AG09319 (cell line): ENCODE measurements around the gene STAG2.
"Not testable (repeated sequence)": the region's sequence is repeated elsewhere in the genome, so short reads cannot be mapped to it uniquely, and the experiment has no call there.

Experiments
- DNase-seq: peaks from one replicate; pipeline ENCODE4 v3.0.0-alpha.2; 2010; ENCODE audit warnings: low read depth; ENCODE audit errors: extremely low read depth
- CTCF ChIP-seq: IDR thresholded peaks from 2 replicates; pipeline ENCODE4 v1.5.1; 2011; ENCODE audit warnings: low read depth, mild to moderate bottlenecking, inconsistent platforms, low read length, moderate library complexity

STAG2 gene

GRCh38 chrX:124127496-124127895, 166.0 kb downstream of the STAG2 start:
- no peak for DNase-seq
- TF ChIP-seq CTCF: no peak

GRCh38 chrX:124132437-124132836, 170.9 kb downstream of the STAG2 start:
- DNase-seq: not testable (repeated sequence)

- TF ChIP-seq CTCF: no peak
- no peak for DNase-seq
Observed at GRCh38 chrX:124145749-124146148, 184.2 kb downstream of the STAG2 start.

- DNase-seq: no peak
- no peak for TF ChIP-seq CTCF
Observed at GRCh38 chrX:124151195-124151594, 189.7 kb downstream of the STAG2 start.
